Kidney capillary endothelial cell (primary cell): ENCODE data around the gene ATG16L1.
"Not testable (repeated sequence)": the region's sequence is repeated elsewhere in the genome, so short reads cannot be mapped to it uniquely, and the experiment has no call there.

ENCODE experiments used
- DNase-seq: peaks from one replicate; pipeline ENCODE4 v3.0.0-alpha.2; 2018; ENCODE audit warnings: low spot score

ATG16L1 gene

GRCh38 chr2:233332125-233332524 is 80.7 kb downstream of the ATG16L1 start:
- no peak for DNase-seq

GRCh38 chr2:233334915-233335314 is 83.4 kb downstream of the ATG16L1 start:
- DNase-seq = no peak

- not testable (repeated sequence) for DNase-seq
Measured at GRCh38 chr2:233336091-233336490, 84.6 kb downstream of the ATG16L1 start.

GRCh38 chr2:233336541-233336940 is 85.1 kb downstream of the ATG16L1 start:
- DNase-seq = no peak

- DNase-seq = no peak
Measured at GRCh38 chr2:233338046-233338445, 86.6 kb downstream of the ATG16L1 start.

GRCh38 chr2:233338812-233339368 is 87.4 kb downstream of the ATG16L1 start:
- no peak for DNase-seq

GRCh38 chr2:233339427-233339826 is 88.0 kb downstream of the ATG16L1 start:
- no peak for DNase-seq

GRCh38 chr2:233341296-233341695 is 89.8 kb downstream of the ATG16L1 start:
- DNase-seq = no peak

GRCh38 chr2:233342301-233342700 is 90.8 kb downstream of the ATG16L1 start:
- DNase-seq = no peak

- DNase-seq = no peak
Measured at GRCh38 chr2:233343171-233343705, 91.8 kb downstream of the ATG16L1 start.
